Measurements from ENCODE around the gene EMC6. TPM values are rescaled to one million over a fixed set of nuclear protein-coding genes. Genes with fewer than 3 reads are reported as not detected.

The EMC6 gene
- total and polyA plus RNA-seq, 2 of the 13 experiments (the other 11 are each of a cell fraction or from before 2014, with no cell fraction given): 45.1 to 47.7 TPM

- peaks cover 17% of the 10 kb centered on the region for H3K79me2 ChIP-seq (ENCODE audit: insufficient read depth, low read length)
- intact Hi-C loops (cut with micrococcal nuclease; ENCODE audit: unreplicated experiment): no loop called here
- no TSS peak for BruUV-seq (replicated peaks)
- H3K27me3 ChIP-seq (ENCODE audit: control insufficient read depth in 1 of 2, insufficient read depth in 2 of 2, low read length in 2 of 2): no peaks in the 10 kb centered on the region; a peak in 1 of 5 replicates
- DNase-seq (ENCODE audit: low spot score): no peak
- in situ Hi-C loops (cut with HindIII; ENCODE audit: extremely low pct_ligation_motif_present, low pct_unique_long_range_greater_than_20kb): no loop called here
- no peak for FAIRE-seq
- CTCF ChIA-PET (ENCODE audit: low intra/inter-chr PET ratio, low total read pairs): no interaction called here
- H4K20me1 ChIP-seq (ENCODE audit: insufficient read depth, low read length): peaks cover 4% of the 10 kb centered on the region; the same call in 1 of the 2 replicates
- 96% methylated on average over 4 of the region's 4 CpGs for WGBS (ENCODE audit: low lambda C conversion rate)
- TF ChIP-seq, protein P1, sequence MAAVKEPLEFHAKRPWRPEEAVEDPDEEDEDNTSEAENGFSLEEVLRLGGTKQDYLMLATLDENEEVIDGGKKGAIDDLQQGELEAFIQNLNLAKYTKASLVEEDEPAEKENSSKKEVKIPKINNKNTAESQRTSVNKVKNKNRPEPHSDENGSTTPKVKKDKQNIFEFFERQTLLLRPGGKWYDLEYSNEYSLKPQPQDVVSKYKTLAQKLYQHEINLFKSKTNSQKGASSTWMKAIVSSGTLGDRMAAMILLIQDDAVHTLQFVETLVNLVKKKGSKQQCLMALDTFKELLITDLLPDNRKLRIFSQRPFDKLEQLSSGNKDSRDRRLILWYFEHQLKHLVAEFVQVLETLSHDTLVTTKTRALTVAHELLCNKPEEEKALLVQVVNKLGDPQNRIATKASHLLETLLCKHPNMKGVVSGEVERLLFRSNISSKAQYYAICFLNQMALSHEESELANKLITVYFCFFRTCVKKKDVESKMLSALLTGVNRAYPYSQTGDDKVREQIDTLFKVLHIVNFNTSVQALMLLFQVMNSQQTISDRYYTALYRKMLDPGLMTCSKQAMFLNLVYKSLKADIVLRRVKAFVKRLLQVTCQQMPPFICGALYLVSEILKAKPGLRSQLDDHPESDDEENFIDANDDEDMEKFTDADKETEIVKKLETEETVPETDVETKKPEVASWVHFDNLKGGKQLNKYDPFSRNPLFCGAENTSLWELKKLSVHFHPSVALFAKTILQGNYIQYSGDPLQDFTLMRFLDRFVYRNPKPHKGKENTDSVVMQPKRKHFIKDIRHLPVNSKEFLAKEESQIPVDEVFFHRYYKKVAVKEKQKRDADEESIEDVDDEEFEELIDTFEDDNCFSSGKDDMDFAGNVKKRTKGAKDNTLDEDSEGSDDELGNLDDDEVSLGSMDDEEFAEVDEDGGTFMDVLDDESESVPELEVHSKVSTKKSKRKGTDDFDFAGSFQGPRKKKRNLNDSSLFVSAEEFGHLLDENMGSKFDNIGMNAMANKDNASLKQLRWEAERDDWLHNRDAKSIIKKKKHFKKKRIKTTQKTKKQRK (IDR thresholded peaks at IDR 0.05; ENCODE audit: low read length): no peak
- H3K4me3 ChIP-seq (replicated peaks in 1 of 3; ENCODE audit: insufficient read depth in 1 of 3, low read depth in 2 of 3, low read length in 3 of 3): no peak overlapping the region
- POLR2A ChIA-PET: no interaction called here
- ATAC-seq: no peak
- H3K9ac ChIP-seq (ENCODE audit: insufficient read depth, low read depth, low read length): no peak overlapping the region
- no peak overlapping the region for H3K27ac ChIP-seq (ENCODE audit: extremely low read length, insufficient read depth, low read length)
- H2AFZ ChIP-seq (ENCODE audit: low read length): no peak overlapping the region
- peaks cover 35% of the 10 kb centered on the region for H3K4me1 ChIP-seq (ENCODE audit: insufficient read depth, low read length)
- no peak overlapping the region for H3K4me2 ChIP-seq (ENCODE audit: low read depth, low read length)
- no peaks in the 10 kb centered on the region for H3K36me3 ChIP-seq (replicated peaks in 1 of 2; ENCODE audit: control insufficient read depth in 1 of 2, insufficient read depth in 2 of 2, low read length in 2 of 2)
- H3K9me3 ChIP-seq (ENCODE audit: low read length): no peaks in the 10 kb centered on the region
Observed at GRCh38 chr17:3672571-3672970, 4.0 kb downstream of the EMC6 start.

DNA sequence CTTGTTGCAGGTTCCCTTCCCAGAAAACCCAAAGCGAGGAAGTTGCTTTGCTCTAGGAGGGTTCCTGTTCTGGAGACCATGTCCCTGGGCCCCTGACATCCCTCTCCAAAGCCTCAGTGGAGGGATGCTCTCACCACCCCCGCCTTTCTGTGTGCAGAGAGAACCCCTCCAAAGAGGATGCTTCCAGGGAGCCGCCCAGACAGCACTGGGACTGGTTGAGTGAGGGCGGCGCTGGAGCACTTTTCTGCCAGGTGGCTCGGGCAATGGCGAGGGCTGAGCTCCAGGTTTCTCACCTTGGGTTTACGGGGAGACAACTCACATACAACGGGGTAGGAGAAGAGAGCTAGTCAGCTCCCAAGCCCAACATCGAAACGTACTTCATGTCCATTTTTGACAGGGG is 7.3 kb downstream of the EMC6 start:
- H3K4me1 ChIP-seq (ENCODE audit: insufficient read depth, low read length): peaks cover 36% of the 10 kb centered on the region
- WGBS (ENCODE audit: low lambda C conversion rate): 71% methylated on average over 7 of the region's 11 CpGs
- H3K9ac ChIP-seq (ENCODE audit: insufficient read depth, low read depth, low read length): no peak overlapping the region
- no peak for DNase-seq (ENCODE audit: low spot score)
- no peak for FAIRE-seq
- no peaks in the 10 kb centered on the region for H3K79me2 ChIP-seq (ENCODE audit: insufficient read depth, low read length)
- no TSS peak for BruUV-seq (replicated peaks)
- in situ Hi-C loops (cut with HindIII; ENCODE audit: extremely low pct_ligation_motif_present, low pct_unique_long_range_greater_than_20kb) (no loop called here), intact Hi-C loops (cut with micrococcal nuclease; ENCODE audit: unreplicated experiment) (no loop called here)
- H3K36me3 ChIP-seq (replicated peaks in 1 of 2; ENCODE audit: control insufficient read depth in 1 of 2, insufficient read depth in 2 of 2, low read length in 2 of 2): no peaks in the 10 kb centered on the region
- ChIA-PET CTCF (ENCODE audit: low intra/inter-chr PET ratio, low total read pairs) (no interaction called here), POLR2A (no interaction called here)
- H4K20me1 ChIP-seq (ENCODE audit: insufficient read depth, low read length): no peaks in the 10 kb centered on the region
- ATAC-seq: no peak
- no peak overlapping the region for H3K27ac ChIP-seq (ENCODE audit: extremely low read length, insufficient read depth, low read length)
- no peak overlapping the region for H3K4me3 ChIP-seq (replicated peaks in 1 of 3; ENCODE audit: insufficient read depth in 1 of 3, low read depth in 2 of 3, low read length in 3 of 3)
- no peaks in the 10 kb centered on the region for H3K27me3 ChIP-seq (ENCODE audit: control insufficient read depth in 1 of 2, insufficient read depth in 2 of 2, low read length in 2 of 2)
- H3K9me3 ChIP-seq (ENCODE audit: low read length): no peaks in the 10 kb centered on the region
- H3K4me2 ChIP-seq (ENCODE audit: low read depth, low read length): no peak overlapping the region
- no peak for TF ChIP-seq ELK4 (CRISPR knock-in tag; IDR thresholded peaks at IDR 0.05; ENCODE audit: borderline replicate concordance)
- TF ChIP-seq NCOA2 (CRISPR knock-in tag; IDR thresholded peaks at IDR 0.05): no peak
- no peak for TF ChIP-seq ZNF883 (CRISPR knock-in tag; IDR thresholded peaks at IDR 0.05; ENCODE audit: not compliant biosample characterization)
- TF ChIP-seq PRDM10 (CRISPR knock-in tag; IDR thresholded peaks at IDR 0.05; ENCODE audit: low read depth): no peak
- H2AFZ ChIP-seq (ENCODE audit: low read length): no peak overlapping the region

All from HepG2 (cell line).